Fibroblast of lung (primary cell): Measurements from ENCODE around the gene RTN3.

Source experiments
- CTCF ChIP-seq, 2 donors: IDR thresholded peaks in 1 of 2; conservative IDR thresholded peaks in 1 of 2; 1 replicate in 1 of 2; 2 replicates in 1 of 2; pipeline ENCODE4 v1.5.1; 2011 to 2012; ENCODE audit warnings: low read length in 2 of 2, control low read depth in 1 of 2, inconsistent platforms in 1 of 2, low read depth in 1 of 2, mild to moderate bottlenecking in 1 of 2
- EZH2 ChIP-seq: IDR thresholded peaks from 2 replicates; pipeline ENCODE4 v1.5.1; 2012; ENCODE audit warnings: low read length, control low read depth, mild to moderate bottlenecking; ENCODE audit errors: missing control alignments

GRCh38 chr11:63756919-63757761 is 75.8 kb downstream of the RTN3 start:
- TF ChIP-seq CTCF (conservative IDR thresholded peaks at IDR 0.05 in 1 of 2, IDR thresholded peaks at IDR 0.05 in 1 of 2; ENCODE audit: low read depth in 1 of 2, low read length in 2 of 2), result no peak
- TF ChIP-seq EZH2, result no peak
